H1 (cell line): Measurements from ENCODE around the gene RAB33A.

Experiments
- CTBP2 ChIP-seq: IDR thresholded peaks from 2 replicates; pipeline ENCODE4 v1.7.0; 2011; ENCODE audit warnings: borderline replicate concordance, mild to moderate bottlenecking, moderate library complexity, mixed read lengths, low read length; ENCODE audit not compliant: insufficient read depth, insufficient read length
- EP300 ChIP-seq, 2 experiments: IDR thresholded peaks; 1 replicate in 1 of 2; 2 replicates in 1 of 2; pipeline ENCODE4 v1.6.1; 2011 to 2012; ENCODE audit warnings: low read depth in 2 of 2, low read length in 2 of 2, mild to moderate bottlenecking in 2 of 2, borderline replicate concordance in 1 of 2, inconsistent platforms in 1 of 2, moderate library complexity in 1 of 2
- POLR2AphosphoS5 ChIP-seq: IDR thresholded peaks from 2 replicates; pipeline ENCODE4 v1.6.1; 2011; ENCODE audit warnings: low read depth, low read length
- RAD21 ChIP-seq, 2 experiments: IDR thresholded peaks in 1 of 2; conservative IDR thresholded peaks in 1 of 2; 2 replicates each; pipeline ENCODE4 v1.6.1; 2011; ENCODE audit warnings: low read depth in 2 of 2, low read length in 2 of 2, improper control_type of control experiment in 1 of 2, inconsistent platforms in 1 of 2, mild to moderate bottlenecking in 1 of 2, moderate library complexity in 1 of 2
- RFX5 ChIP-seq: IDR thresholded peaks from 2 replicates; pipeline ENCODE4 v1.6.1; 2011; ENCODE audit warnings: low read depth, low read length, improper control_type of control experiment, borderline replicate concordance
- SAP30 ChIP-seq: fragments of 300-600 bp; sonication (generic); IDR thresholded peaks from 2 replicates; pipeline ENCODE4 v1.7.1; 2012; ENCODE audit warnings: low read length, moderate library complexity, mild to moderate bottlenecking, inconsistent platforms; ENCODE audit not compliant: insufficient read depth, insufficient replicate concordance
- ZNF274 ChIP-seq: IDR thresholded peaks from 2 replicates; pipeline ENCODE4 v1.7.0; 2012; ENCODE audit warnings: low read length, borderline replicate concordance; ENCODE audit errors: extremely low read depth
- TF ChIP-seq, protein P1 (sequence below), 3 experiments: IDR thresholded peaks; 1 replicate in 2 of 3; 2 replicates in 1 of 3; pipeline versions ENCODE4 v1.5.1 to v1.6.1; 2011; ENCODE audit warnings: low read length in 3 of 3, mild to moderate bottlenecking in 3 of 3, inconsistent platforms in 2 of 3, low read depth in 1 of 3, moderate library complexity in 1 of 3; ENCODE audit not compliant: insufficient read depth in 1 of 3; ENCODE audit errors: control extremely low read depth in 1 of 3

DNA sequence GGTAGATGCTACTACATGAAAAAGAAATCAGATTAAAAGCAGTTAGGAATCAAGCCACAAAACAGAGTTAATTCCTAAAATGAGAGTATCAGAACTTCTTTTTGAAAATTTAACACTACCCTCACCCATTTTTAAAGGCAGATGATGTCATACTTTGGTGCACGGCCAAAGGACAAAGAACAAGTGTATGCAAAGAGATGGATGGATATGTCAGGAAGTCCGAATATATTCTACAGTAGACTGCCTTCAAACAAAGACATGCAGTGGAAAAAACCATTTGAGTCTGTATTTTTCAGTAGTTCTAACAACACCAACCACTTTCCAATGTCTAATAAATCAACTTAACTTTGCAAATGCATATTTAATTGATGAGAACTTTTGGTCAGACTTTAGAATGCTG, 8.4 kb upstream of the RAB33A start:
- TF ChIP-seq RAD21 (IDR thresholded peaks at IDR 0.05 in 1 of 2, conservative IDR thresholded peaks at IDR 0.05 in 1 of 2; ENCODE audit: low read depth in 2 of 2, low read length in 2 of 2) (no peak), CTBP2 (no peak), ZNF274 (no peak), SAP30 (no peak), POLR2AphosphoS5 (no peak), RFX5 (no peak), EP300 (IDR thresholded peaks at IDR 0.05; ENCODE audit: borderline replicate concordance in 1 of 2, low read depth in 2 of 2, low read length in 2 of 2) (no peak)
- TF ChIP-seq, protein P1, sequence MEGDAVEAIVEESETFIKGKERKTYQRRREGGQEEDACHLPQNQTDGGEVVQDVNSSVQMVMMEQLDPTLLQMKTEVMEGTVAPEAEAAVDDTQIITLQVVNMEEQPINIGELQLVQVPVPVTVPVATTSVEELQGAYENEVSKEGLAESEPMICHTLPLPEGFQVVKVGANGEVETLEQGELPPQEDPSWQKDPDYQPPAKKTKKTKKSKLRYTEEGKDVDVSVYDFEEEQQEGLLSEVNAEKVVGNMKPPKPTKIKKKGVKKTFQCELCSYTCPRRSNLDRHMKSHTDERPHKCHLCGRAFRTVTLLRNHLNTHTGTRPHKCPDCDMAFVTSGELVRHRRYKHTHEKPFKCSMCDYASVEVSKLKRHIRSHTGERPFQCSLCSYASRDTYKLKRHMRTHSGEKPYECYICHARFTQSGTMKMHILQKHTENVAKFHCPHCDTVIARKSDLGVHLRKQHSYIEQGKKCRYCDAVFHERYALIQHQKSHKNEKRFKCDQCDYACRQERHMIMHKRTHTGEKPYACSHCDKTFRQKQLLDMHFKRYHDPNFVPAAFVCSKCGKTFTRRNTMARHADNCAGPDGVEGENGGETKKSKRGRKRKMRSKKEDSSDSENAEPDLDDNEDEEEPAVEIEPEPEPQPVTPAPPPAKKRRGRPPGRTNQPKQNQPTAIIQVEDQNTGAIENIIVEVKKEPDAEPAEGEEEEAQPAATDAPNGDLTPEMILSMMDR (IDR thresholded peaks at IDR 0.05; ENCODE audit: control extremely low read depth in 1 of 3, insufficient read depth in 1 of 3, low read depth in 1 of 3, low read length in 3 of 3), result no peak
